ENCODE data around the gene AFF2.

GRCh38 chrX:149010853-149011224 is 510.4 kb downstream of the AFF2 start:
- TF ChIP-seq CHD2 (IDR thresholded peaks at IDR 0.05; ENCODE audit: low read length, partially characterized antibody) (no peak), ZBTB33 (IDR thresholded peaks at IDR 0.05; ENCODE audit: borderline replicate concordance, low read depth) (no peak), CTCF (IDR thresholded peaks at IDR 0.05) (no peak), SIN3A (IDR thresholded peaks at IDR 0.05; ENCODE audit: borderline replicate concordance, low read depth, low read length) (no peak)

Data from SK-N-SH (cell line).